RWPE1 (cell line): ENCODE data around the gene CASKIN2.

Source experiments
- CTCF ChIA-PET: fragments of 350-600 bp; sonication (Branson Sonifier 250); formaldehyde crosslinking; extraction: SDS; loops from one replicate; lab custom pipeline; 2021; lab: Yijun Ruan, JAX
- POLR2A ChIA-PET: fragments of 400-600 bp; formaldehyde crosslinking; extraction: SDS; loops from one replicate; lab custom pipeline; 2020; ENCODE audit warnings: antibody characterized with exemption; ENCODE audit not compliant: low non-redundant PET; lab: Yijun Ruan, JAX
- DNase-seq: peaks from one replicate; pipeline ENCODE4 v3.0.0; 2012; ENCODE audit warnings: low spot score
- H3K27ac ChIP-seq: fragments of 450-650 bp; 2 replicates; pipeline ENCODE4 v1.5.1; 2017
- TF ChIP-seq, protein P1 (sequence below): fragments of 450-650 bp; conservative IDR thresholded peaks from 2 replicates; pipeline ENCODE4 v1.5.1; 2017; ENCODE audit warnings: low read depth, mild to moderate bottlenecking

Gene CASKIN2

DNA sequence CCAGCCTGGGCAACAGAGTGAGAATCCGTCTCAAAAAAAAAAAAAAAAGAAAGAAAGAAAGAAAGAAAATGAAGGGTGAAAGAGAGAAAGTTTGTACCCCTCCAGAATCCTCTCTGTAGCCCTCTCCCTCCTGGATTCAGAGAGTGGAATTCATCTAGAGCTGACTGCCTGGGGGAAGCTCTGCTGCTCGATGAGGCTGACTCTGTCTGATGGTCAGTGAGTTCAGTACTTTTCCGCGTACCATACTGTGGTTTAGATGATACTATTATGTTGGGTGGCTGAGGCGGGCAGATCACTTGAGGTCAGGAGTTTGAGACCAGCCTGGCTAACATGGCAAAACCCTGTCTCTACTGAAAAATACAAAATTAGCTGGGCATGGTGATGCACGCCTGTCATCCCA is 44.1 kb downstream of the CASKIN2 start:
- ChIA-PET POLR2A (no interaction called here), CTCF (no interaction called here)
- H3K27ac ChIP-seq = no peak overlapping the region
- no peak for DNase-seq
- TF ChIP-seq, protein P1, sequence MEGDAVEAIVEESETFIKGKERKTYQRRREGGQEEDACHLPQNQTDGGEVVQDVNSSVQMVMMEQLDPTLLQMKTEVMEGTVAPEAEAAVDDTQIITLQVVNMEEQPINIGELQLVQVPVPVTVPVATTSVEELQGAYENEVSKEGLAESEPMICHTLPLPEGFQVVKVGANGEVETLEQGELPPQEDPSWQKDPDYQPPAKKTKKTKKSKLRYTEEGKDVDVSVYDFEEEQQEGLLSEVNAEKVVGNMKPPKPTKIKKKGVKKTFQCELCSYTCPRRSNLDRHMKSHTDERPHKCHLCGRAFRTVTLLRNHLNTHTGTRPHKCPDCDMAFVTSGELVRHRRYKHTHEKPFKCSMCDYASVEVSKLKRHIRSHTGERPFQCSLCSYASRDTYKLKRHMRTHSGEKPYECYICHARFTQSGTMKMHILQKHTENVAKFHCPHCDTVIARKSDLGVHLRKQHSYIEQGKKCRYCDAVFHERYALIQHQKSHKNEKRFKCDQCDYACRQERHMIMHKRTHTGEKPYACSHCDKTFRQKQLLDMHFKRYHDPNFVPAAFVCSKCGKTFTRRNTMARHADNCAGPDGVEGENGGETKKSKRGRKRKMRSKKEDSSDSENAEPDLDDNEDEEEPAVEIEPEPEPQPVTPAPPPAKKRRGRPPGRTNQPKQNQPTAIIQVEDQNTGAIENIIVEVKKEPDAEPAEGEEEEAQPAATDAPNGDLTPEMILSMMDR = no peak

DNA sequence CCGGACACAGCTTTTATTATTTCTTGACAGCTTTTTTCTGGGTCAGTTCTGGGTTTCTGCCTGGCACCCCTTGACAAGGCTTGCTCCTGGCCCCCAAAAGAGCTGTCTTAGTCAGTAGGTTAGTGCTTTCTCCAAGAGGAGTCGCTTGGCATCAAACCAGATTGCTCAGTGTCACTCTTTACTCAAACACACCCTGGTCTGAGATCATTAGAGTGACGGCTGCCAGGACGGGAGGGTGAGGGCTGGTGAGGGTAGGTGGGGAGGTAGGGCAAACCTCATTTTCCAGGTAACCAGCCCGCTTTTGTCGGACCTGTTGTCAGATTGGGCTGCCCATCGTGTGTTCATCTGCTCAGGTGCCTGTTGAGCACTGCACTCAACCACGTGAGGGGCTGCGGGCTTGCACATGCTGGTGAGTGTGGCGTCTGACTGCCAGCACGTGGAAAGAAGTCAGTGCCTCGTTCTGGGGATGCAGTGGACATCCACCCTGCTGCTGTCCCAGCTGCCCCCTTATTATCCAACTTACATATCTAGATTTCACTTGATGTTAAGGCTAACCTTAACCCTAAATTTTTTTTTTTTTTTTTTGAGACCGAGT is 46.5 kb downstream of the CASKIN2 start:
- CTCF ChIA-PET = no interaction called here
- POLR2A ChIA-PET = no interaction called here
- no peak overlapping the region for H3K27ac ChIP-seq
- no peak for DNase-seq
- TF ChIP-seq, protein P1 = no peak

DNA sequence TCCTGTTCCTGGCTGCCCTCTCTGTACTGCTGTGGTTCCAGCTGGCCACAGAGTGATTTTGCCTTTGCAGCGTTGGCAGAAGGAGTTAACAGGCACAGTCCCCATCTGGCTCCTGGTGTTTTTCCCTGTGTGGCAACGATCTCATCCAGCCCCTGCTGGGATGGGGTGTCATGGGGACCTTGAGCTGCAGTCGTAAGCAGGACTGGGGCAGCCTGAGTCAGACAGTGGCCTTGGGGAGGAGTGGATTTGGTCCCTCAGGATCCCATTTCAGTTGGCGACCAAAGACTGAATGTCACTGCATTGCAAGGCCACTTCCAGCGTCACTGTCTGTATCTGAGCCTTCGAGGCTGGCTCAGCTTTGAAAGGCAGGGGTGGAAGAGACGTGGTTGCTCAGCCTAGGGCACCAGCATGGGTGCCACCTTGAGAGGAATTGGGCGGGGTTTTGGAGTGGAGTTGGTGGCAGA is 47.0 kb downstream of the CASKIN2 start:
- CTCF ChIA-PET = interaction anchor here (0.7 kb wide), 1 partner anchor 165 kb away, joined by 3 read pairs; the partner anchor contains the start of gene SMIM5
- DNase-seq = no peak
- POLR2A ChIA-PET = no interaction called here
- H3K27ac ChIP-seq = no peak overlapping the region
- TF ChIP-seq, protein P1 = no peak

DNA sequence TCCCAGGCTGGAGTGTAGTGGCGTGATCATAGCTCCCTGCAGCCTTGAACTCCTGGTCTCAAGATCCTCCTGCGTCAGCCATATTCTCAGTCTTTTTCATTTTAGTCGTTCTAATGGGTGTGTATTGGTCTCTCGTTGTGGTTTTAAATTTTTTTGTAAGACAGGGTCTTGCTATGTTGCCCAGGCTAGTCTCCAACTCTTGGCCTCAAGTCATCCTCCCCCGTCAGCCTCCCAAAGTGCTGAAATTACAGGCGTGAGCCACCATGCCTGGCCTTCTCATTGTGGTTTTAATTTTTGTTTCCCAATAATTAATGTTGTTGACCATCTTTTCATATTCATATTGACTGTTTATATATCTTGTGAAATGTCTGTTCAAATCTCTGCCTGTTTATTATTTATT is 50.3 kb downstream of the CASKIN2 start:
- H3K27ac ChIP-seq = no peak overlapping the region
- TF ChIP-seq, protein P1 = no peak
- no peak for DNase-seq
- POLR2A ChIA-PET = no interaction called here
- CTCF ChIA-PET = no interaction called here

DNA sequence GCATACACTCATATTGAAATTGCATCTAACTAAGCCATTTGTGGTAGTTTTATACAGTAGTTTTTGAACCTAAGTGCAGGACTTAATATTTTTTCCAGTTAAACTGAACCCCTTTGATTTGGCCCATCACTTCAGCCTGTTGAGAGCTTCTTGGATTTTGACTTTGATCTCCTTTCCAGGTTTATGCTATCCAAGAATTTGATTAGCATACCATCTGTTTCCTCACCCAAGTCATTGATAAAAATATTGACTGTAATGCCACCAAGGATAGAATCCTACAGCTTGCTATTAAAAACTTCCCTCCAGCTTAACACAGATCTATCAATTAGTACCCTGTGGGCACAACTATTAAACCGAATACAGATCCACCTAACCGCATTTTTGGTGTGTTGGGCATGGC is 51.7 kb downstream of the CASKIN2 start:
- no peak for DNase-seq
- H3K27ac ChIP-seq = no peak overlapping the region
- TF ChIP-seq, protein P1 = no peak
- ChIA-PET POLR2A (no interaction called here), CTCF (no interaction called here)

DNA sequence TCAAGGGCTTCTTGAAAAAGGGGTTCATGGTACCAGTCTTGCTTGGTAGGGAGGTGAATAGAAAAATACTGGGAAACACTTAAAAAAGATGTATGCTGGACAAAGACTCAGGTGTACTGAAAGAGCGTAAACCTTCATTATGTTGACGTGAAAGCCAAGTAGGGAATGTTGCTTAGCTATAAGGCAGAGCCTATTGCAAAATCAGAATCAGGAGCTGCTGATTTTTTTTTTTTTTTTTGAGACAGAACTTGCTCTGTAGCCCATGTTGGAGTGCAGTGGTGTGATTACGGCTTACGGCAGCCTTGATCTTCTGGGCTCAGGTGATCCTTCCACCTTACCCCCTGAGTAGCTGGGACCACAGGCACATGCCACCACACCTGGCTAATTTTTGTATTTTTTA is 55.0 kb downstream of the CASKIN2 start:
- CTCF ChIA-PET = no interaction called here
- TF ChIP-seq, protein P1 = no peak
- H3K27ac ChIP-seq = no peak overlapping the region
- POLR2A ChIA-PET = interaction anchor here (0.6 kb wide), 1 partner anchor 32 kb away, joined by 3 read pairs; no protein-coding TSS in a partner anchor
- no peak for DNase-seq
